SK-N-DZ (cell line): ENCODE measurements around the gene ARHGAP20.

Experiments
- DNase-seq: peaks from one replicate; pipeline ENCODE4 v3.0.0-alpha.2; 2015; ENCODE audit warnings: low spot score

ARHGAP20 gene

DNA sequence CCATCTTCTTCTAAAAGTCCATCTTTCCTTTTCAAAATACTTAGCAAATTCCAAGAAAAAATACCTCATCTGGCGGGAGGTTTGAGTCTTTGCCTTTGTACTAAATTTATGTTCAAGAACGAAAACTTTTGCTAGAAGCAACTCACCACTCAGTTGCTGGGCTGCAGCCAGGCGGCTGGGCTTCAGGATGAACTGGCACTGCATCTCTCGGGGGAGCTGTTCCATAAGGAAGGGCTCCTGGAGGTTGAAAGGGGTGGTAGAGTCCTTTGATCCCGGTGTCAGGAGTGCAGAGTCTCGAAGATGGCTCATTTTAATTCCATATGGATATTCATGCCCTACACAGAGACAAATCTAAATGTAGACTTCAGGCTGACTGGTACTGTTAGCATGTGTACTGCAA lies 105.8 kb downstream of the ARHGAP20 start:
- DNase-seq, result no peak

DNA sequence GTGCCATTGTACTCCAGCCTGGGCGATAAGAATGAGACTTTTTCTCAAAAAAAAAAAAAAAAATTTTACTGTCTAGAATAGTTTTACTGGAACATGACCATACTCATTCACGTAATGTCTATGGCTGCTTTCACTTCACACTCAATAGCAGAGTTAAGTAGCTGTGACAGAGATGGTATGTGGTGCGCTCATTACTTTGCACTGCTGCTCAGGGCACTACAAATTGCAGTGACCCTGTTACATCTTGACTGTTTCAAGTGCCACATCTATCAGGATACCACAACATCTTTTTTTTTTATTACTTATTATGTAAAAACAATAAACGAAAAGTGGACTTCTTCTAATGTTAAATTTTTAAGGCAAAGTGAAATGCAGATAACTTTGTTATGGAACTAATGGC lies 110.3 kb downstream of the ARHGAP20 start:
- DNase-seq, result no peak

DNA sequence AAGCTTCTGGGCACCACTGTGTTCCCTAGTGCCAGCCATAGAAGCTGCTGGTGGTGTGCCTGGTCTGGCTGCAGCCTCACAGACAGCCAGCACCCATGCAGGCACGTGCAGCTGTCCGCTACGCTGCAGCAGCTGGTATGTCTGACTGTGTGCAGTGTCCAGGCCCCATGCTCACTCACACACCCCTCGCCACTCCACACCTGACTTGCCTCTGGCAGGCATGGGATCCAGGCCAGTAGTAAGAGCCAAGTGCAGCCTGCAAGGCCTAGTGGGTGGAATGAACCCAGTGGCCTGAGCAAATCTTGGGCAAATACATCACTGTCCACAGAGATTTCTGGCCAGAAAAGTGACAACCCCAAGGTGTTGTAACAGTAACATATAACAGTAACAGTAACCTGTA lies 111.9 kb downstream of the ARHGAP20 start:
- DNase-seq, result no peak

DNA sequence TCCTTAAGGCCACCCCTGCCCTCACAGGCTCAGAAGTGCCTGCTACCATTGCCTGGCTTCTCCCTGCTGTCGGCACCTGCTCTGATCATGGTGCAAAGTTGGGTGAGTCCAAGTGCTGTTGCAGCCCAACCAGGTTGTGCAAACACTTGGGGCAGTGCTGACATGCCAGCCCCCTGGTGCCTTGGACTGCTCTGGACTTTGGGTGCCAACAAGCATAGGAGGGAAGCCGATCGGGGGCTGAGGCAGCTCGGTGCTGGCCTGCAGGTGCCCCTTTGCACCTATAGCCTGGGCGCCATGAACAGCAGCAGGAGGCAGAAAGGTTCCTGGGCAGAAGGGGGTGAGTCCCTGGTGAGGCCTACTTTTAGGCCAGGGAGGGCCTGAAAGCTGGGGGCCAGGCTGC lies 113.0 kb downstream of the ARHGAP20 start:
- no peak for DNase-seq

GRCh38 chr11:110598725-110599124 lies 113.5 kb downstream of the ARHGAP20 start:
- no peak for DNase-seq

DNA sequence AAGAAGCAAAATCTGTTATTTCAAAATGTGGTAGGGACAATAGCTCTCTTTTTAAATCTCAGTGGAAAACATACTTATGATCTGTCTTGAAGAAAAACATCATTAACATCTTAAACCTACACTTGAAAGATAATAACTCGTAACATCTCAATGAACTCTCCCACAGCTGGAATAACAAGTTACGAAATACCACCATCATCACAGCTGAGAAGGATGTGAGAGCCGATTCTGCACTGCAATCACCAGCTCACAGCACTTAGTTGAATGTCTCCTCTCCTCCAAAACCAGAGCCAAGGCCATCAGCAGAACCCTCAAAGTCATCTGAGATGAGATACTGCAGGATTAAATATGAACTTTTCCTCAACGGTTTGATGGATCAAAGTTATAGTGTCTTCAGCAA lies 124.3 kb downstream of the ARHGAP20 start:
- DNase-seq, result no peak

GRCh38 chr11:110587129-110587528 lies 125.1 kb downstream of the ARHGAP20 start:
- DNase-seq, result no peak

DNA sequence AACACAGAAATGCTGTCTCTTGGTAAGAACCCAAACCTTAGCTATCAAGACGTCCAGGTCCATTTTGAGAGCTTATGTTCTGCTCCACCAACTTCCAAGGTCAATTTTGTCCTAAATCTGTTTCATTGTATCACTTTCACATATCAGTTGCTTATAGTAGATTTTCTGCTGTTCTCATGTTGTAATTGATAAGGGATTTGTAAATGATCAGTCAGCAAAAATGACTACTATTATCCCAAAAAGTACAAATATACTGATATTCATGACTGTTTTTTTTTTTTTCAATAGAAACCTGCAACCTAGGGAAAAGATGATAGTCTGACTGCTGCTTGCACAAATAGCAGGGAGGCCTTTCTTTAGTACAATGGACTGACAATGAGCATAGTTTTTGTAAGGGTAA lies 128.1 kb downstream of the ARHGAP20 start:
- no peak for DNase-seq

DNA sequence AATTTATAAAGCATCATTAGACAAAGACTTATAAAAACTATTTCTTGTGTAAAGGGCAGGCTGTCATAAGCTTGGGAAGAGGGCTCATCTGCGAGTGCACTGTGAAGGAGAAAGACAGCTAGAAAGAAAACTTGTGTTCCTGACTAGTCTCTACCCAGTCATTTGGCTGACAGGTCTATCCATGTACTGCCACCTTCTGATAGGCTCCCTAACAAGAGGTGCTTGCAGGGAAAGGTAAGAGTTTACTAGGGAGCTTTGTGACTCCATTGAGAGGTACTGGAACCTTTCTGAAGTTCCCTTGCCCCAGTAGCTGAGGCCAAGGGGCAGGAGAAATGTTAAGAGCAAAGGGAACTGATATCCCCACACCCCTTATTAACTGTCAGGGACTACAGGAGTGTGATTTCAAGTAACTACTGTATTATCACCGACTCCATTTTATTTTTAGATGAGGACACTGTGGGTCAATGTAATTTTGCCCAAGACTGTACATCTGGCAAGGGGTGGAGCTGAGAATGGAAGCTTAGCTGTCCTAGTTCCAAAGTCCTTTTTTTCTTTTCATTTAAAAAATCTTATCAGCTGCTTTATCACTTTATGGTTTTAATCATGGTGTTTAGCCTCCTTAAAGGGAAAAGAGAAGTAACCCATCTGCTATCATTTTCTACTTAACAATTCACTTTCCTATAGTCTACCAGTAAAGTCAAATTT lies 129.4 kb downstream of the ARHGAP20 start:
- DNase-seq, result no peak

GRCh38 chr11:110580571-110580970 lies 131.7 kb downstream of the ARHGAP20 start:
- DNase-seq, result no peak

- DNase-seq, result no peak
These were observed 138.8 kb downstream of the ARHGAP20 start for GRCh38 chr11:110573411-110573810.

DNA sequence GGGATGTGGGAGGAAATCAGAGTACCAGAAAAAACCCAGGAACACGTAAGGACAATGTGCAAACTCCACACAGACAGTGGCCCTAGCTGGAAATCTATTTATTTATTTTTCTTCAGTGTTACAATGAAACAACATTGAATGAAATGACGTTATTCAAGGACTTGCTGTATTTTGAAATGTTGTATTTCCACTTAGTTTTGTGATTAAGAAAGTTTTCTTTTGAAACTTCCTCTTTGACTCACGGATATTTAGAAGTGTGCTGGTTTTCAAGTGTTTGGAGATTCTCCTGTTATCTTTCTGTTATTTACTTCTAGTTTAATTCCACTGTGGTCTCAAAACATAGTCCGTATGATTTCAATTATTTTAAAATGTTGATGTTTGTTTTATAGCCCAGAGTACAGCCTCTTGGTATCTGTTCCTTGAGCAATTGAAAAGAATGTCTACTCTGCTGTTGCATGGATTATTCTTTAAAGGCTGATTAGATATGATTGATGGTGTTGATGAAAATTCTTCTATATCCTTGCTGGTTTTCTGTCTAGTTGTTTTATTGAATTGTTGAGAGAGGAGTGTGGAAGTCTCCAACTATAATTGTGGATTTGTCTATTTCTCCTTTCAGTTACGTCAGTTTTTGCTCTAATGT lies 141.0 kb downstream of the ARHGAP20 start:
- no peak for DNase-seq

DNA sequence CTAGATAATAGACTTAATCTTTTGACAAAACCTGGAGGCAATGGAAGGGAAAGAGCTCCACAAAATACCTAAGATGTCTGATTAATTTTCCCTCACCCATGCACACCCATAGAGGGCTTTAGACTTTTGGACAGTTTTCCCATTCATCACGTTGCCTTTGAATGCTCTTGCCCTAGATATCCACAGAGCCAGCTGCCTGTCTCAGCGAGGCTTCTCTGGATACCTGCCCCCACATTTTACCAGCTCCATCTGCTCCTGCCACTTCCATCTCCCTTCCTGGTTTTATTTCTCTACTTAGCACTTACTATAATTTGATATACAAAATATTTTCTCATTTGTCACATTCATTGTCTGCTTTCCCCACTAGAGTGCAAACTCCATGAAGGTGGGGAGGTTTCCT lies 145.7 kb downstream of the ARHGAP20 start:
- no peak for DNase-seq

GRCh38 chr11:110565357-110566336 lies 146.6 kb downstream of the ARHGAP20 start:
- peak; percentile 30 for DNase-seq

DNA sequence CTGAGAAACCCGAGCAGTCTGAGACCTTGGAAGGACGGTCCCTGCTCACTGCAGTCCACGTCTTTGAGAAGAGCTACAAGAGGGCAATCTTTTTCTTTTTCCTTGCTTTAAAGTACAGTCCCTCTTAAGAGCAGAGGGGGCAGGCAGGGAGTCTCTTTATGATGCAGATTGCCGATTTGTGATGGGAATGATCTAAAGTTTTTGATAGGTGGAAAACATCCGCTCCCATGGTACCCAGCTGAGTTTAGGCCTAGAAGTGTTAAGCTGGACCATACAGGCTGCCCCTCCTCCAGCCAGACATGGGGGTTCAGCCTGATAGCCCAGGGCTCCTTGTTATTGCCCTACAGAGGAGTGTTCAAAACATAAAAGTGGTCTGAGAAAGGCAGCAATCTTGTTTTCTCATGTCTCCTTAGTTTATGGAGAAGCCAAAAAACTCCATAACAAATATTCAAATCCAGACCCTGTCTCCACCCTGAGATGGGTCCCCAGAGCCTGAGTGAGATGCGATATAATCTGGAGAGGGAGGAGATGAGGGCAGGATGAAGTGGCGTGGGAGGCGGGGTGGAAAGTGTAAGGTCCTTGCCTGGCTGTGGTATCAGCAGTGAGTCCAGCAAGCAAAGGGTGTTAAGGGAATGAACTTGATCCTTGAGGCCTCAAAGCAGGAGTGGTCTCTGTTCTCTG lies 147.4 kb downstream of the ARHGAP20 start:
- DNase-seq, result no peak

DNA sequence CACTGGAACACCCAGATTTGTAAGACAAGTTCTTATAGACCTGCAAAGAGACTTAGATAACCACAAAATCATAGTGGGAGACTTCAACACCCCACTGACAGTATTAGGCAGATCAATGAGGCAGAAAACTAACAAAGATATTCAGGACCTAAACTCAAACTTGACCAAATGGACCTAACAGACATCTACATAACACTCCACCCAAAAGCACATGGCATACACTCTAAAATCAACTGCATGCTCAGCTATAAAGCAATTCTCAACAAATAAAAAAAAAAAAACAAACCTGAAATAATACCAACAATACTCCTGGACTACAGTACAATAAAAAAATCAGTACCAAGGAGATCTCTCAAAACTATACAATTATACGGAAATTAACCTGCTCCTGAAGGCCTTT lies 167.5 kb downstream of the ARHGAP20 start:
- DNase-seq, result no peak

DNA sequence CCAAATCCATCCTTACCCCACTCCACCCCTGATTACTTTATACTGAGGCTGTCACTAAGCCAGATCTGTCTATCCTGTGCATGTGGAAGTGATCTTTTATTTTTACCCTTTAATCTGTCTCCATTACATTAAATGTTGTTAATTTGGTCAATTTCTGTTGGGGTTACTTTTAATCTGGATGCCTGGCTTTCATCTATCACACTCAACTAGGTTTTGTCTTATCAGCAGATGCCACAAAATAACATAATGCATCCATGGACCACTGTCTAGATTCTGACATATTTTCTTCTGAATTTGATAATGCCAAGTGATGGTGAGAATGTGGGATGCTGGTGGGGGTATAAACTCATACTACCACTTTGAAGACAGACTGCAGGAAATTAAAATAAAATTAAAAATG lies 174.1 kb downstream of the ARHGAP20 start:
- no peak for DNase-seq

GRCh38 chr11:110530900-110531741 lies 181.1 kb downstream of the ARHGAP20 start:
- DNase-seq, result no peak

DNA sequence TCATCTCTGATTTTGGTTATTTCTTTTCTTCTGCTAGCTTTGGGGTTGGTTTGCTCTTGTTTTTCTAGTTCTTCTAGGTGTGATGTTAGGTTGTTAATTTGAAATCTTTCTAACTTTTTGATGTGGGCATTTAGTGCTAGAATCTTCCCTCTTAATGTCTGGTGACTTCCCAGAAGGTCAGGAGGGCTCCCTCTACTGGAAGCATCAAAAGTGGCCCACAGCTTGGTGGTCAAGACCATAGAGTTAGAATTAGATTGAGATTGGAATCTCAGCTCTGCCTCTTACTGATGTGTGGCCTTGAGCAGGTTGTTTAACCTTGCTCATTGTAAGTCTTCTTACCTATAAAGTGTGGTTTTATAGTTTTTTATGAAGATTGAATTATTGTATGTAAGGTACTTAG lies 183.2 kb downstream of the ARHGAP20 start:
- no peak for DNase-seq

DNA sequence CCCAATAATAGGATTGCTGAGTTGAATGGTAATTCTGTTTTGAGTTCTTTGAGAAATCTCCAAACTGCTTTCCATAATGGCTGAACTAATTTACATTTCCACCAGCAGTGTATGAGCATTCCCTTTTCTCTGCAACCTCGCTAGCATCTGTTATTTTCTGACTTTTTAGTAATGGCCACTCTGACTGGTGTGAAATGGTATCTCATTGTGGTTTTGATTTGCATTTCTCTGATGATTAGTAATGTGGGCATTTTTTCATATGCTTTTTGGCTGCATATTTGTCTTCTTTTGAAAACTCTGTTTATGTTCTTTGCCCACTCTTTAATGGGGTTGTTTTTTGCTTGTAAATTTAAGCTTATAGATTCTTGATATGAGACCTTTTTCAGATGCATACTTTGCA lies 185.1 kb downstream of the ARHGAP20 start:
- no peak for DNase-seq
